ENCODE measurements around the gene LRRN3.

- TF ChIP-seq CTCF (IDR thresholded peaks at IDR 0.05) (no peak), POLR2A (IDR thresholded peaks at IDR 0.05) (no peak)
Measured at GRCh38 chr7:111126987-111127386, 36.1 kb downstream of the LRRN3 start.
